H9 (cell line): Measurements from ENCODE around the gene DNAI2. TPM values are rescaled to one million over a fixed set of nuclear protein-coding genes. Genes with fewer than 3 reads are reported as not detected.

Experiments
- DNase-seq: peaks from one replicate; pipeline ENCODE4 v3.0.0-alpha.2; 2017
- H2AFZ ChIP-seq: one replicate; pipeline ENCODE4 v1.6.1; 2013; ENCODE audit warnings: mild to moderate bottlenecking, low read length, control low read depth, moderate library complexity
- H2AK5ac ChIP-seq: 2 replicates; pipeline ENCODE4 v1.6.1; 2013; ENCODE audit warnings: low read length, control low read depth, mixed read lengths; ENCODE audit not compliant: insufficient read length
- H2BK120ac ChIP-seq: one replicate; pipeline ENCODE4 v1.6.1; 2013; ENCODE audit warnings: low read depth, mild to moderate bottlenecking, low read length, control low read depth, inconsistent platforms; ENCODE audit not compliant: poor library complexity, severe bottlenecking
- H2BK12ac ChIP-seq: 2 replicates; pipeline ENCODE4 v1.6.1; 2013; ENCODE audit warnings: low read length, control low read depth, mixed read lengths, low read depth; ENCODE audit not compliant: insufficient read length
- H2BK15ac ChIP-seq: 2 replicates; pipeline ENCODE4 v1.6.1; 2013; ENCODE audit warnings: low read depth, low read length, control low read depth
- H2BK20ac ChIP-seq: one replicate; pipeline ENCODE4 v1.6.1; 2013; ENCODE audit warnings: low read depth, mild to moderate bottlenecking, low read length, control low read depth, inconsistent platforms; ENCODE audit not compliant: poor library complexity, severe bottlenecking
- H2BK5ac ChIP-seq: 2 replicates; pipeline ENCODE4 v1.6.1; 2013; ENCODE audit warnings: low read length, control low read depth, mixed read lengths; ENCODE audit not compliant: insufficient read length
- H3K14ac ChIP-seq: 2 replicates; pipeline ENCODE4 v1.6.1; 2013; ENCODE audit warnings: low read length, control low read depth; ENCODE audit not compliant: insufficient read depth
- H3K18ac ChIP-seq: 2 replicates; pipeline ENCODE4 v1.6.1; 2013; ENCODE audit warnings: low read depth, mild to moderate bottlenecking, mixed read lengths, low read length, control low read depth; ENCODE audit not compliant: insufficient read length
- H3K23ac ChIP-seq: 2 replicates; pipeline ENCODE4 v1.6.1; 2013; ENCODE audit warnings: low read length, control low read depth, mixed read lengths, low read depth; ENCODE audit not compliant: insufficient read length
- H3K23me2 ChIP-seq: 2 replicates; pipeline ENCODE4 v1.6.1; 2013; ENCODE audit warnings: low read depth, mild to moderate bottlenecking, mixed read lengths, low read length, control low read depth; ENCODE audit not compliant: insufficient read length, poor library complexity, severe bottlenecking
- H3K27ac ChIP-seq: 2 replicates; pipeline ENCODE4 v1.5.1; 2013; ENCODE audit warnings: low read length, control low read depth, mixed read lengths, low read depth; ENCODE audit not compliant: insufficient read length
- H3K27me3 ChIP-seq: 2 replicates; pipeline ENCODE4 v1.6.1; 2013; ENCODE audit warnings: low read length, control low read depth, inconsistent platforms; ENCODE audit not compliant: insufficient read depth
- H3K4ac ChIP-seq: 2 replicates; pipeline ENCODE4 v1.6.1; 2013; ENCODE audit warnings: low read depth, mild to moderate bottlenecking, control low read depth, inconsistent platforms, low read length, moderate library complexity
- H3K4me1 ChIP-seq: 2 replicates; pipeline ENCODE4 v1.6.1; 2013; ENCODE audit warnings: low read length, control low read depth, inconsistent platforms; ENCODE audit not compliant: insufficient read depth
- H3K4me2 ChIP-seq: 2 replicates; pipeline ENCODE4 v1.6.1; 2013; ENCODE audit warnings: low read length, control low read depth, mixed read lengths; ENCODE audit not compliant: insufficient read length, insufficient read depth
- H3K56ac ChIP-seq: 2 replicates; pipeline ENCODE4 v1.6.1; 2013; ENCODE audit warnings: low read depth, mild to moderate bottlenecking, mixed read lengths, low read length, control low read depth; ENCODE audit not compliant: insufficient read length
- H3K79me1 ChIP-seq: 2 replicates; pipeline ENCODE4 v1.6.1; 2013; ENCODE audit warnings: low read depth, mild to moderate bottlenecking, moderate library complexity, low read length, control low read depth, inconsistent platforms; ENCODE audit not compliant: insufficient read depth, poor library complexity, severe bottlenecking
- H3K79me2 ChIP-seq: 2 replicates; pipeline ENCODE4 v1.6.1; 2013; ENCODE audit warnings: low read length, control low read depth, inconsistent platforms; ENCODE audit not compliant: insufficient read depth
- H3K9ac ChIP-seq: 2 replicates; pipeline ENCODE4 v1.6.1; 2013; ENCODE audit warnings: low read length, control low read depth, mixed read lengths; ENCODE audit not compliant: insufficient read length; ENCODE audit errors: extremely low read depth
- H3K9me3 ChIP-seq: one replicate; pipeline ENCODE4 v1.6.1; 2013; ENCODE audit warnings: low read depth, low read length, inconsistent platforms; ENCODE audit not compliant: control insufficient read depth
- H3T11ph ChIP-seq: one replicate; pipeline ENCODE4 v1.6.1; 2013; ENCODE audit warnings: mild to moderate bottlenecking, low read length, control low read depth, inconsistent platforms
- H4K20me1 ChIP-seq: one replicate; pipeline ENCODE4 v1.6.1; 2013; ENCODE audit not compliant: control insufficient read depth, insufficient read length, insufficient read depth
- H4K5ac ChIP-seq: 2 replicates; pipeline ENCODE4 v1.6.1; 2013; ENCODE audit warnings: low read depth, mild to moderate bottlenecking, mixed read lengths, low read length, control low read depth; ENCODE audit not compliant: insufficient read length
- H4K8ac ChIP-seq: replicated peaks from 2 replicates; pipeline ENCODE4 v1.6.1; 2013; ENCODE audit warnings: low read length, control low read depth, mixed read lengths, low read depth; ENCODE audit not compliant: insufficient read length
- H4K91ac ChIP-seq: 2 replicates; pipeline ENCODE4 v1.6.1; 2013; ENCODE audit warnings: low read depth, mild to moderate bottlenecking, moderate library complexity, mixed read lengths, low read length, control low read depth; ENCODE audit not compliant: insufficient read length
- H3K27ac Mint-ChIP-seq, 3 experiments: 2 replicates in 2 of 3; 3 replicates in 1 of 3; pipeline ENCODE4 v1.8.0; 2020 to 2021; ENCODE audit warnings: mixed read lengths in 3 of 3, mild to moderate bottlenecking in 1 of 3, moderate library complexity in 1 of 3
- H3K27me3 Mint-ChIP-seq: 2 replicates; pipeline ENCODE4 v1.8.0; 2021; ENCODE audit warnings: low read depth, mild to moderate bottlenecking, moderate library complexity, mixed read lengths
- H3K36me3 Mint-ChIP-seq, 3 experiments: 2 replicates in 2 of 3; 3 replicates in 1 of 3; pipeline ENCODE4 v1.8.0; 2020 to 2021; ENCODE audit warnings: low read depth in 3 of 3, mixed read lengths in 3 of 3; ENCODE audit not compliant: insufficient read depth in 1 of 3
- H3K4me1 Mint-ChIP-seq, 2 experiments: 2 replicates each; pipeline ENCODE4 v1.8.0; 2020; ENCODE audit warnings: mixed read lengths in 2 of 2
- H3K4me3 Mint-ChIP-seq, 2 experiments: 2 replicates in 1 of 2; 3 replicates in 1 of 2; pipeline ENCODE4 v1.8.0; 2020 to 2021; ENCODE audit warnings: mild to moderate bottlenecking in 2 of 2, mixed read lengths in 2 of 2, moderate library complexity in 1 of 2
- H3K9me3 Mint-ChIP-seq, 2 experiments: 2 replicates in 1 of 2; 3 replicates in 1 of 2; pipeline ENCODE4 v1.8.0; 2020; ENCODE audit warnings: mild to moderate bottlenecking in 2 of 2, mixed read lengths in 2 of 2, moderate library complexity in 1 of 2
- WGBS: extraction: QIAGEN DNeasy Blood & Tissue Kit; methylation state at CpG from one replicate; pipeline ENCODE4 v1.1.7; 2013; ENCODE audit warnings: missing lambda C conversion rate, low lambda C conversion rate, mixed read lengths; ENCODE audit not compliant: insufficient read length; ENCODE audit errors: extremely low coverage; 5-methylcytosine and 5-hydroxymethylcytosine counted together
- total RNA-seq: library from RNA; stranded (reverse); gene quantifications from 2 replicates; pipeline ENCODE4 v1.2.1, GENCODE V29; 2021
- TF ChIP-seq, protein P1 (sequence below): fragments of 200-600 bp; sonication (generic); conservative IDR thresholded peaks from 3 replicates; pipeline ENCODE4 v1.8.0; 2021; ENCODE audit warnings: antibody characterized with exemption, mild to moderate bottlenecking

Gene DNAI2
- total RNA-seq, 1 experiment from 2014 or later: not detected

DNA sequence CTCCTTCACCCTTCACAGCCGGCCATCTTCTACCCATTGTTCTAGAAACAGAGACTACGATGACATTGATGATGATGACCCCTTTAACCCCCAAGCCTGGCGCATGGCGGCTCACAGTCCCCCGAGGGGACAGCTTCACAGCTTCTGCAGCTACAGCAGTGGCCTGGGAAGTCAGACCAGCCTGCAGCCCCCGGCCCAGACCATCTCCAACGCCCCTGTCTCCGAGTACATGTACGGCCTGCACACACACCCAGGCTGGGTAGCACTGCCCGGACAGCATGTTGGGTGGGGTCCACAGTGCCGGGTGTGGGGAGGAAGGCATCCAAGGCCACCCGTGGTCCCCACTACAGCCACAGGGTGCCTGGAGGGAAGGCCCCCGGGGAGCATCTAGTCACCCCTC is 21.0 kb upstream of the DNAI2 start:
- Histone ChIP-seq H3K4me2 (no peak overlapping the region), H3K27ac (no peak overlapping the region), H3K4ac (no peak overlapping the region), H3K79me2 (no peaks in the 10 kb centered on the region), H3K14ac (no peak overlapping the region), H3K27me3 (no peaks in the 10 kb centered on the region), H2BK5ac (no peak overlapping the region), H3K9ac (no peak overlapping the region), H2BK12ac (no peak overlapping the region), H2AFZ (no peak overlapping the region), H3K18ac (no peak overlapping the region), H4K5ac (no peak overlapping the region), H3K4me1 (no peaks in the 10 kb centered on the region), H2AK5ac (no peak overlapping the region), H3K23me2 (no peaks in the 10 kb centered on the region), H3K23ac (no peak overlapping the region), H3K79me1 (no peaks in the 10 kb centered on the region), H2BK20ac (no peak overlapping the region), H2BK120ac (no peak overlapping the region), H2BK15ac (no peak overlapping the region), H4K91ac (no peak overlapping the region), H3K9me3 (no peaks in the 10 kb centered on the region), H3T11ph (no peak overlapping the region), H4K8ac (no peak overlapping the region), H3K56ac (no peak overlapping the region), H4K20me1 (no peaks in the 10 kb centered on the region)
- H3K27ac Mint-ChIP-seq: no peak overlapping the region
- no CpG with 5 or more reads among the region's 13 CpGs for WGBS
- H3K9me3 Mint-ChIP-seq: no peaks in the 10 kb centered on the region; a peak in 1 of 5 replicates
- H3K27me3 Mint-ChIP-seq: peaks cover 13% of the 10 kb centered on the region
- DNase-seq: no peak
- H3K4me1 Mint-ChIP-seq: peaks cover 5 to 18% of the 10 kb centered on the region in 2 experiments
- H3K36me3 Mint-ChIP-seq: peaks cover 0 to 4% (median 0%) of the 10 kb centered on the region in 3 experiments; a peak in 2 of 7 replicates
- TF ChIP-seq, protein P1, sequence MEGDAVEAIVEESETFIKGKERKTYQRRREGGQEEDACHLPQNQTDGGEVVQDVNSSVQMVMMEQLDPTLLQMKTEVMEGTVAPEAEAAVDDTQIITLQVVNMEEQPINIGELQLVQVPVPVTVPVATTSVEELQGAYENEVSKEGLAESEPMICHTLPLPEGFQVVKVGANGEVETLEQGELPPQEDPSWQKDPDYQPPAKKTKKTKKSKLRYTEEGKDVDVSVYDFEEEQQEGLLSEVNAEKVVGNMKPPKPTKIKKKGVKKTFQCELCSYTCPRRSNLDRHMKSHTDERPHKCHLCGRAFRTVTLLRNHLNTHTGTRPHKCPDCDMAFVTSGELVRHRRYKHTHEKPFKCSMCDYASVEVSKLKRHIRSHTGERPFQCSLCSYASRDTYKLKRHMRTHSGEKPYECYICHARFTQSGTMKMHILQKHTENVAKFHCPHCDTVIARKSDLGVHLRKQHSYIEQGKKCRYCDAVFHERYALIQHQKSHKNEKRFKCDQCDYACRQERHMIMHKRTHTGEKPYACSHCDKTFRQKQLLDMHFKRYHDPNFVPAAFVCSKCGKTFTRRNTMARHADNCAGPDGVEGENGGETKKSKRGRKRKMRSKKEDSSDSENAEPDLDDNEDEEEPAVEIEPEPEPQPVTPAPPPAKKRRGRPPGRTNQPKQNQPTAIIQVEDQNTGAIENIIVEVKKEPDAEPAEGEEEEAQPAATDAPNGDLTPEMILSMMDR: no peak
- H3K4me3 Mint-ChIP-seq: no peak overlapping the region
